HFFc6 (cell line): ENCODE data around the gene WTAP. TPM values are rescaled to one million over a fixed set of nuclear protein-coding genes. Genes with fewer than 3 reads are reported as not detected.
"Not testable (repeated sequence)": the region's sequence is repeated elsewhere in the genome, so short reads cannot be mapped to it uniquely, and the experiment has no call there.

Experiments used
- DNase-seq: peaks from one replicate; pipeline ENCODE4 v3.0.0-alpha.2; 2018
- H3K27ac Mint-ChIP-seq: 2 replicates; pipeline ENCODE4 v1.8.0; 2020; ENCODE audit warnings: mild to moderate bottlenecking, mixed read lengths
- H3K27me3 Mint-ChIP-seq: 2 replicates; pipeline ENCODE4 v1.8.0; 2021; ENCODE audit warnings: mild to moderate bottlenecking, moderate library complexity, mixed read lengths; ENCODE audit not compliant: insufficient read depth
- H3K36me3 Mint-ChIP-seq: 2 replicates; pipeline ENCODE4 v1.8.0; 2021; ENCODE audit warnings: low read depth, mixed read lengths
- H3K4me1 Mint-ChIP-seq: 2 replicates; pipeline ENCODE4 v1.8.0; 2020; ENCODE audit warnings: low read depth, mixed read lengths
- H3K4me3 Mint-ChIP-seq: 2 replicates; pipeline ENCODE4 v1.8.0; 2020; ENCODE audit warnings: mild to moderate bottlenecking, moderate library complexity, mixed read lengths
- H3K9me3 Mint-ChIP-seq: 2 replicates; pipeline ENCODE4 v1.8.0; 2020; ENCODE audit warnings: mild to moderate bottlenecking, mixed read lengths
- total RNA-seq, 6 experiments: library from RNA; stranded (reverse); fragmentation: NEBNext Ultra II Directional; extraction: Animal tissue kit (Norgen Biotek cat#: 25700); gene quantifications; 2 replicates in 1 of 6; 3 replicates in 5 of 6; pipeline ENCODE4 v1.2.3, GENCODE V29; 2021
- TF ChIP-seq, protein P1 (sequence below): fragments of 200-600 bp; sonication (generic); IDR thresholded peaks from 2 replicates; pipeline ENCODE4 v1.5.0; 2021; ENCODE audit warnings: antibody characterized with exemption, mild to moderate bottlenecking

The WTAP gene
- total RNA-seq, 6 experiments from 2014 or later, result 64.0 to 73.5 (median 68.7) TPM

DNA sequence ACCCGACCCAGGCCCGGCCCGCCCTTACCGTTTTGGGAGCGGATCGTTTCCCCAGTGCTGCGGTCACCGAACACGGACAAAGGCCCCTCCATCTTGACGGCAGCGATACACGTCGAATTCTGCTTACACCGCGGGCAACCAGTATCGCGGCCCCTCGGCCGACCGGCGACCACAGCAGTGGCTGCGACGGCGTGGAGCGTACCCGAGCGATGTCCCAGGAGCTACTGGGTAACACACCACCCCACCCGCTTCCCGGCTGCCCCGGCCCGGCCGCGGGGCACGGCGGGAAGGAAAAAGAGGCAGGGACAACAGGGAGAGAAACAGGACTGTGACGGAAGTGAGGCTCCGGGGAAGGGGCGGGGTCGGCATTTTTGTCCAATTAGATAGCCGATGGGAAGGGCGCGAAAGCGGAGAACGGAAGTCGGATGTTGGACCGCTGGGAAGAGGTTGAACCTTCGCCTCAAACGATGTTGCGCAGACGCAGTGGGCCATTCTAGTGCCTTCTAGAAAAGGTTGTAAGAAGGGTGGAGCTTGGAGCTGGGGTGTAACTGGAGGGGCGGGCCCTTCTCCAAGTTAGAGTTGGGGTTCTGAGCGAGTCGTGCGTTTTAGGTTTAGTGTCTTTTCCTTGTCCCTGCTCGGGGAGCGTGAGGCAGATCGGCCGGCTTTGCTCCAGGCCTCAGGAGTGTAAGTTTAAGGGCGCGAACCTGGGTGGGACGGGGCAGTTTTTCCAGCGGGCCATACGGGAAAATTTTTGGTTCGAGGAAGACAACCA, 62.3 kb downstream of the WTAP start, which contains the start of gene TCP1:
TSS of gene TCP1 (minus strand) at position 226 of the 772 bp plus-strand sequence. CDS start at position 92, 134 bp downstream.
- TF ChIP-seq, protein P1, sequence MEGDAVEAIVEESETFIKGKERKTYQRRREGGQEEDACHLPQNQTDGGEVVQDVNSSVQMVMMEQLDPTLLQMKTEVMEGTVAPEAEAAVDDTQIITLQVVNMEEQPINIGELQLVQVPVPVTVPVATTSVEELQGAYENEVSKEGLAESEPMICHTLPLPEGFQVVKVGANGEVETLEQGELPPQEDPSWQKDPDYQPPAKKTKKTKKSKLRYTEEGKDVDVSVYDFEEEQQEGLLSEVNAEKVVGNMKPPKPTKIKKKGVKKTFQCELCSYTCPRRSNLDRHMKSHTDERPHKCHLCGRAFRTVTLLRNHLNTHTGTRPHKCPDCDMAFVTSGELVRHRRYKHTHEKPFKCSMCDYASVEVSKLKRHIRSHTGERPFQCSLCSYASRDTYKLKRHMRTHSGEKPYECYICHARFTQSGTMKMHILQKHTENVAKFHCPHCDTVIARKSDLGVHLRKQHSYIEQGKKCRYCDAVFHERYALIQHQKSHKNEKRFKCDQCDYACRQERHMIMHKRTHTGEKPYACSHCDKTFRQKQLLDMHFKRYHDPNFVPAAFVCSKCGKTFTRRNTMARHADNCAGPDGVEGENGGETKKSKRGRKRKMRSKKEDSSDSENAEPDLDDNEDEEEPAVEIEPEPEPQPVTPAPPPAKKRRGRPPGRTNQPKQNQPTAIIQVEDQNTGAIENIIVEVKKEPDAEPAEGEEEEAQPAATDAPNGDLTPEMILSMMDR, result no peak
- Mint-ChIP-seq H3K9me3 (no peaks in the 10 kb centered on the region), H3K36me3 (peaks cover 50% of the 10 kb centered on the region), H3K4me1 (peaks cover 46% of the 10 kb centered on the region), H3K27ac (peak within 1 kb of the TSS; percentile 94), H3K27me3 (peaks cover 6% of the 10 kb centered on the region; the same call in 1 of the 2 replicates), H3K4me3 (peak within 1 kb of the TSS; percentile 93)
- peak; percentile 100 for DNase-seq

DNA sequence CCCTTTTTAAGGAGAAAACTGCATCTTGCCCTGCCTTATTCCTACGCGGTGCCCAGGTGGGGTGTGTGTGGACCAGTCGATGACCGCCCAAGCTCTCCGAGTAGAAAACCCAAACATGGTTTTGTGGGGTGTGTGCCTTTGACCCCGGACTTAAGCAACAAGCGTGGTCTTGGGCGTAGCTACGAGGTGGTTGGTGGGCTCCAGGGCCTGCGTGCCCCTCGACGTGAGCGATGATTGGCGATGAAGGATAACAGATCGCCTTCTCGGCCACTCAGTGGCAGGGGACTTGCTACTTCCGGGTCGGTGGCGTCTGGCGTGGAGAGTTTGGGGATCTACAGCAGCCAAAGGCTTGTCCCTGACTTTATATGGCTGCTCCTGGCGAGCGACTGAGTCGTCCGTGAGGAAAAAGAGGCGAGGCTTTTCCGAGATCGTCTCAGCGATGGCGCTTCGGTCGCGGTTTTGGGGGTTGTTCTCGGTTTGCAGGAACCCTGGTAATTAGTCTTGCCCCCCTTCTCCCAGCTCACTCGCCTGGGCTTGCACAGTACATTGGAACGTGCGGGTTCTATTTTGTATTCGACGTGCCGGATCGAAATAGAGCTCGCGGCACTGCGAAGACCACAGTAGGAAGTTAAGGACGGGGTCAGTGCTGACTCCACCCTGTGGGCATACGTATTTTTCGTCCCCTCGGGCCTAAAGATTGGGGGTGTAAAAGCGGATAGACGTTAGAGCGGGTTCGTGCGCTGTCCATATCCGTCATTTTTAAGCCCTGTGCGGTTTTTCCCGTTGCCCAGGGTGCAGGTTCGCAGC, 63.0 kb downstream of the WTAP start, which contains the start of gene MRPL18:
TSS of gene MRPL18 (plus strand) at position 319 of the 807 bp plus-strand sequence. CDS start at position 440, 121 bp downstream.
- H3K4me1 Mint-ChIP-seq, result peaks cover 46% of the 10 kb centered on the region

DNA sequence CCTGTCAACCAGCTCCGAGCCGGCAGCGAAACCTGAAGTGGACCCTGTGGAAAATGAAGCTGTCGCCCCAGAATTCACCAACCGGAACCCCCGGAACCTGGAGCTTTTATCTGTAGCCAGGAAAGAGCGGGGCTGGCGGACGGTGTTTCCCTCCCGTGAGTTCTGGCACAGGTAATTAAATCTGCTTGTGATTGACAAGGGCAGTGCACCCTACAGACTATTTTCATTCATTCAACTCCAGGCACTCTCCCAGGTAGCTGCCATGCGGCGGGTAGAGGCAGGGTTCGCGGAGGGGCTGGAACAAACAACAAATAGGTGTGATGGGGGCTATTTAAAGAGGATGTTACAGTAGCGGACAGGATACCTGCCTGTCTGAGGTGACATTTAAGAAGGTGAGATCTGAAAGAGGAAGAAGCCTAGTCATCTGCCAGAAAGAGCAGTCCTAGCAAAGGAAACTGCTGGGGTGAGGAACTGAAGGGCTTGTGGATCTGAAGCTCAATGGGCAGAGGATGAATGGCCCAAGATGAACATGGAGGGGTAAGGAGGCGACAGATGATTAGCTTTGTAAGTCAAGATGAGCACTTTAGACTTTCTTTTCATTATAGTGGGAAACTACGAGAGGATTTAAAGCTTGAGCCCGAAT, 63.8 kb downstream of the WTAP start:
- H3K27me3 Mint-ChIP-seq, result peaks cover 6% of the 10 kb centered on the region; the same call in 1 of the 2 replicates
- DNase-seq, result no peak
- TF ChIP-seq, protein P1, result no peak
- no peaks in the 10 kb centered on the region for H3K9me3 Mint-ChIP-seq
- H3K36me3 Mint-ChIP-seq, result peaks cover 45% of the 10 kb centered on the region
- H3K27ac Mint-ChIP-seq, result peak overlapping the region; percentile 94
- H3K4me1 Mint-ChIP-seq, result peaks cover 44% of the 10 kb centered on the region
- peak overlapping the region; percentile 93 for H3K4me3 Mint-ChIP-seq

More for the DNA sequence above, 63.0 kb downstream of the WTAP start, which contains the start of gene MRPL18:
- Mint-ChIP-seq H3K36me3 (peaks cover 47% of the 10 kb centered on the region), H3K27ac (peak within 1 kb of the TSS; percentile 94), H3K27me3 (peaks cover 6% of the 10 kb centered on the region; the same call in 1 of the 2 replicates), H3K4me3 (peak within 1 kb of the TSS; percentile 93), H3K9me3 (no peaks in the 10 kb centered on the region)
- TF ChIP-seq, protein P1, result no peak
- peak; percentile 92 for DNase-seq

DNA sequence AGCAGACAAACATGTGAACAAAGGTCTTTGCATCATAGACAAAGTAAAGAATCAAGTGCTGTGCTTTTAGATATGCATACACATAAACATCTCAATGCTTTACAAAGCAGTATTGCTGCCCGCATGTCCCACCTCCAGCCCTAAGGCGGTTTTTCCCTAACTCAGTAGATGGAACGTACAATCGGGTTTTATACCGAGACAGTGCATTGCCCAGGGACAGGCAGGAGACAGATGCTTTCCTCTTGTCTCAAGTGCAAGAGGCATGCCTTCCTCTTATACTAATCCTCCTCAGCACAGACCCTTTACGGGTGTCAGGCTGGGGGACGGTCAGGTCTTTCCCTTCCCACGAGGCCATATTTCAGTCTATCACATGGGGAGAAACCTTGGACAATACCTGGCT, 67.7 kb downstream of the WTAP start:
- DNase-seq, H3K9me3 Mint-ChIP-seq, H3K4me3 Mint-ChIP-seq, H3K27ac Mint-ChIP-seq, H3K27me3 Mint-ChIP-seq: not testable (repeated sequence)
- H3K4me1 Mint-ChIP-seq, result peaks cover 22% of the 10 kb centered on the region
- H3K36me3 Mint-ChIP-seq, result peaks cover 35% of the 10 kb centered on the region

DNA sequence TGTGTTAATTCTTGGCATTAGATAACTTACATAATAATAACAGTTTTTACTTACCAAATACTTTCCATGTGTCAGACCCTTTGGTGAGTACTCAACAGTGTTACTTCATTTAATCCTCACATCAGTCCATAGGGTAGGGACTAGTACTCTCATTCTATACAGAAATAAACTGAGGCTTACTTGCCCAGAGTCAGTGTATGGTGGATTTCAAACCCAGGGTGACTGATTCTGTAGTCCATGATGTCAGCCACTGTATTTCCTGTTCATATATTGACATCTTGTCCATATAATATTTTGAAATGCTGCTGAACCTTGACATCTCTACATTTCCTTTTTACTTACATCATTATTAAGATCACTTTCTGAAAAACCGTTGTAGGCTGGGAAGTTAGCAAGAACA, 70.2 kb downstream of the WTAP start:
- DNase-seq, result no peak
- Mint-ChIP-seq H3K27me3 (no peaks in the 10 kb centered on the region; the same call in 1 of the 2 replicates), H3K4me3 (no peak overlapping the region), H3K4me1 (peaks cover 4% of the 10 kb centered on the region), H3K9me3 (no peaks in the 10 kb centered on the region), H3K27ac (no peak overlapping the region), H3K36me3 (peaks cover 13% of the 10 kb centered on the region; the same call in 1 of the 2 replicates)
- TF ChIP-seq, protein P1, result no peak
